SK-N-SH treated with all-trans-retinoic acid at 6 μM for 48 hours (cell line): ENCODE data around the gene PUM1.

ENCODE experiments used
- ATAC-seq: fragments of 200-7000 bp; cut with Tn5 transposase; 3 replicates; pipeline ENCODE4 v1.9.1; 2020; ENCODE audit warnings: mild to moderate bottlenecking, moderate library complexity
- CREB5 ChIP-seq: fragments of 250-450 bp; sonication (Bioruptor Pico); IDR thresholded peaks from 2 replicates; pipeline ENCODE4 v1.5.1; 2020; ENCODE audit warnings: low read depth, mild to moderate bottlenecking, moderate library complexity
- CSDC2 ChIP-seq: fragments of 250-450 bp; sonication (Bioruptor Pico); IDR thresholded peaks from 2 replicates; pipeline ENCODE4 v1.5.0; 2020; ENCODE audit warnings: mild to moderate bottlenecking, moderate library complexity
- CSRNP3 ChIP-seq: fragments of 250-450 bp; sonication (Bioruptor Pico); IDR thresholded peaks from 2 replicates; pipeline ENCODE4 v1.5.1; 2021; ENCODE audit warnings: mild to moderate bottlenecking, moderate library complexity
- ESRRG ChIP-seq: fragments of 250-450 bp; sonication (Bioruptor Pico); IDR thresholded peaks from 2 replicates; pipeline ENCODE4 v1.6.1; 2021; ENCODE audit warnings: mild to moderate bottlenecking
- GLIS3 ChIP-seq: fragments of 250-450 bp; sonication (Bioruptor Pico); IDR thresholded peaks from 2 replicates; pipeline ENCODE4 v1.5.0; 2020; ENCODE audit warnings: mild to moderate bottlenecking, moderate library complexity
- PATZ1 ChIP-seq: fragments of 250-450 bp; sonication (Bioruptor Pico); IDR thresholded peaks from 2 replicates; pipeline ENCODE4 v1.8.0; 2020; ENCODE audit warnings: mild to moderate bottlenecking, moderate library complexity, borderline replicate concordance
- PPARA ChIP-seq: fragments of 250-450 bp; sonication (Bioruptor Pico); IDR thresholded peaks from 2 replicates; pipeline ENCODE4 v1.5.0; 2020; ENCODE audit warnings: mild to moderate bottlenecking, borderline replicate concordance
- SNAI2 ChIP-seq: fragments of 250-450 bp; sonication (Bioruptor Pico); IDR thresholded peaks from 2 replicates; pipeline ENCODE4 v1.5.0; 2020; ENCODE audit warnings: mild to moderate bottlenecking, moderate library complexity
- TCF4 ChIP-seq: fragments of 250-450 bp; sonication (Bioruptor Pico); IDR thresholded peaks from 2 replicates; pipeline ENCODE4 v1.8.0; 2021; ENCODE audit warnings: mild to moderate bottlenecking, moderate library complexity, borderline replicate concordance
- TOX ChIP-seq: fragments of 250-450 bp; sonication (Bioruptor Pico); IDR thresholded peaks from 2 replicates; pipeline ENCODE4 v1.8.0; 2021; ENCODE audit warnings: mild to moderate bottlenecking, moderate library complexity, borderline replicate concordance
- ZC3H10 ChIP-seq: fragments of 250-450 bp; sonication (Bioruptor Pico); IDR thresholded peaks from 2 replicates; pipeline ENCODE4 v1.5.1; 2021; ENCODE audit warnings: mild to moderate bottlenecking, moderate library complexity
- ZFP30 ChIP-seq: fragments of 450-650 bp; formaldehyde crosslinking; IDR thresholded peaks from 2 replicates; pipeline ENCODE4 v1.5.0; 2022; ENCODE audit warnings: mild to moderate bottlenecking, moderate library complexity
- ZNF565 ChIP-seq: fragments of 450-650 bp; formaldehyde crosslinking; conservative IDR thresholded peaks from 2 replicates; pipeline ENCODE4 v1.5.0; 2020; ENCODE audit warnings: low read depth, mild to moderate bottlenecking, moderate library complexity
- ZNF70 ChIP-seq: fragments of 450-650 bp; formaldehyde crosslinking; IDR thresholded peaks from 2 replicates; pipeline ENCODE4 v1.5.0; 2020; ENCODE audit warnings: mild to moderate bottlenecking, moderate library complexity
- ZNF8 ChIP-seq: fragments of 450-650 bp; formaldehyde crosslinking; IDR thresholded peaks from 2 replicates; pipeline ENCODE4 v1.5.0; 2020; ENCODE audit warnings: mild to moderate bottlenecking, moderate library complexity
- TF ChIP-seq, protein P1 (sequence below): fragments of 250-450 bp; sonication (Bioruptor Pico); IDR thresholded peaks from 2 replicates; pipeline ENCODE4 v1.5.0; 2020; ENCODE audit warnings: mild to moderate bottlenecking, moderate library complexity
- TF ChIP-seq, protein P2 (sequence below): fragments of 250-450 bp; sonication (Bioruptor Pico); IDR thresholded peaks from 2 replicates; pipeline ENCODE4 v1.8.0; 2021; ENCODE audit warnings: low read depth, mild to moderate bottlenecking, moderate library complexity, borderline replicate concordance

PUM1 gene

DNA sequence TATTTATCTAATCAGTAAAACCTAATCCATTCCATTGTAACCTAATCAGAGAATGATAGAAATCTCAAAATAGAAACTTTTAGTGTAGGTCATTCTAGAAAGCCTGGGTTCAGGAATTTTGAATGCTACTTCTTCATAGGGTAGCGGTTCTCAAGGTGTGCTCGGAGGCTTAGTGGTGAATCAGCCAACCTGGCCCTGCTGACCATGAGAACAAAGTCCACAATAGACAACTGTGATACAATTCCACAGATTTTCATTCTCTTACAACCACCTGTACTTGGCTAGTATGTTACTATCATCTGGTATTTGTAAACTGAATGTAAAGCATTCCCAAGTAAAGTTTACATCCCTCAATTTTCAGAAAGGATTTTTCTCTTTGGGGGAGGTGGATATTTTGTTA, 7.5 kb upstream of the PUM1 start:
- TF ChIP-seq ZNF70 (CRISPR knock-in tag), result no peak
- TF ChIP-seq ZFP30 (CRISPR knock-in tag), result no peak
- no peak for TF ChIP-seq PPARA (CRISPR knock-in tag)
- TF ChIP-seq, all 23 proteins: peak for 0
- ATAC-seq, result no peak

DNA sequence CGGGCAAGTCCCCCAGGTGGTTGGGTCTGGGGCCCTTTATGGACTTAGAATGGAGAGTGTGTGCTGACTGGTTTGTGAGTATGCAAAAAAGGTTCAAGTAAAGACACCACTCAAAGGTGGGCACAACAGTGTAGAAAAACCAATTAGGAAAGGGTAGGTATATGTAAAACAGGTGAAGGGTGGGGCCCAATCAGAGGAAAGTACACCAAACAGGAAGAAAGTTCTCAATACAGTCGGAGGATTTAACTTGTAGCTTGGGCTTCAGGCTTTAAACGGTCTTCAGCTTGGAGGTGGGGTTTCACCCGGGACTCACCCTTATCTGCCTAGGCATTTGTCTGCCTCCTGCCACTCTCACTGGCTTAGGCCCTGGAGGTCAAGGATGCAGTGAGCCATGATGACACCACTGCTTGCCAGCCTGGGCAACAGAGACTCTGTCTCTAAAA, 6.8 kb upstream of the PUM1 start:
- no peak for TF ChIP-seq PATZ1 (CRISPR knock-in tag)
- TF ChIP-seq CREB5, result no peak
- no peak for TF ChIP-seq CSDC2 (CRISPR knock-in tag)
- TF ChIP-seq, protein P1, sequence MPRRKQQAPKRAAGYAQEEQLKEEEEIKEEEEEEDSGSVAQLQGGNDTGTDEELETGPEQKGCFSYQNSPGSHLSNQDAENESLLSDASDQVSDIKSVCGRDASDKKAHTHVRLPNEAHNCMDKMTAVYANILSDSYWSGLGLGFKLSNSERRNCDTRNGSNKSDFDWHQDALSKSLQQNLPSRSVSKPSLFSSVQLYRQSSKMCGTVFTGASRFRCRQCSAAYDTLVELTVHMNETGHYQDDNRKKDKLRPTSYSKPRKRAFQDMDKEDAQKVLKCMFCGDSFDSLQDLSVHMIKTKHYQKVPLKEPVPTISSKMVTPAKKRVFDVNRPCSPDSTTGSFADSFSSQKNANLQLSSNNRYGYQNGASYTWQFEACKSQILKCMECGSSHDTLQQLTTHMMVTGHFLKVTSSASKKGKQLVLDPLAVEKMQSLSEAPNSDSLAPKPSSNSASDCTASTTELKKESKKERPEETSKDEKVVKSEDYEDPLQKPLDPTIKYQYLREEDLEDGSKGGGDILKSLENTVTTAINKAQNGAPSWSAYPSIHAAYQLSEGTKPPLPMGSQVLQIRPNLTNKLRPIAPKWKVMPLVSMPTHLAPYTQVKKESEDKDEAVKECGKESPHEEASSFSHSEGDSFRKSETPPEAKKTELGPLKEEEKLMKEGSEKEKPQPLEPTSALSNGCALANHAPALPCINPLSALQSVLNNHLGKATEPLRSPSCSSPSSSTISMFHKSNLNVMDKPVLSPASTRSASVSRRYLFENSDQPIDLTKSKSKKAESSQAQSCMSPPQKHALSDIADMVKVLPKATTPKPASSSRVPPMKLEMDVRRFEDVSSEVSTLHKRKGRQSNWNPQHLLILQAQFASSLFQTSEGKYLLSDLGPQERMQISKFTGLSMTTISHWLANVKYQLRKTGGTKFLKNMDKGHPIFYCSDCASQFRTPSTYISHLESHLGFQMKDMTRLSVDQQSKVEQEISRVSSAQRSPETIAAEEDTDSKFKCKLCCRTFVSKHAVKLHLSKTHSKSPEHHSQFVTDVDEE, result no peak
- no peak for TF ChIP-seq ZNF8 (CRISPR knock-in tag)
- no peak for TF ChIP-seq ZNF70 (CRISPR knock-in tag)
- TF ChIP-seq ESRRG (CRISPR knock-in tag), result no peak
- TF ChIP-seq SNAI2 (CRISPR knock-in tag), result no peak
- TF ChIP-seq ZNF565, result no peak
- TF ChIP-seq ZC3H10 (CRISPR knock-in tag), result no peak
- no peak for TF ChIP-seq TOX
- TF ChIP-seq GLIS3 (CRISPR knock-in tag), result no peak
- TF ChIP-seq, protein P2, sequence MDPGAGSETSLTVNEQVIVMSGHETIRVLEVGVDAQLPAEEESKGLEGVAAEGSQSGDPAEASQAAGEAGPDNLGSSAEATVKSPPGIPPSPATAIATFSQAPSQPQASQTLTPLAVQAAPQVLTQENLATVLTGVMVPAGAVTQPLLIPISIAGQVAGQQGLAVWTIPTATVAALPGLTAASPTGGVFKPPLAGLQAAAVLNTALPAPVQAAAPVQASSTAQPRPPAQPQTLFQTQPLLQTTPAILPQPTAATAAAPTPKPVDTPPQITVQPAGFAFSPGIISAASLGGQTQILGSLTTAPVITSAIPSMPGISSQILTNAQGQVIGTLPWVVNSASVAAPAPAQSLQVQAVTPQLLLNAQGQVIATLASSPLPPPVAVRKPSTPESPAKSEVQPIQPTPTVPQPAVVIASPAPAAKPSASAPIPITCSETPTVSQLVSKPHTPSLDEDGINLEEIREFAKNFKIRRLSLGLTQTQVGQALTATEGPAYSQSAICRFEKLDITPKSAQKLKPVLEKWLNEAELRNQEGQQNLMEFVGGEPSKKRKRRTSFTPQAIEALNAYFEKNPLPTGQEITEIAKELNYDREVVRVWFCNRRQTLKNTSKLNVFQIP (CRISPR knock-in tag), result no peak
- TF ChIP-seq TCF4, result no peak
- no peak for TF ChIP-seq PPARA (CRISPR knock-in tag)
- ATAC-seq, result no peak

DNA sequence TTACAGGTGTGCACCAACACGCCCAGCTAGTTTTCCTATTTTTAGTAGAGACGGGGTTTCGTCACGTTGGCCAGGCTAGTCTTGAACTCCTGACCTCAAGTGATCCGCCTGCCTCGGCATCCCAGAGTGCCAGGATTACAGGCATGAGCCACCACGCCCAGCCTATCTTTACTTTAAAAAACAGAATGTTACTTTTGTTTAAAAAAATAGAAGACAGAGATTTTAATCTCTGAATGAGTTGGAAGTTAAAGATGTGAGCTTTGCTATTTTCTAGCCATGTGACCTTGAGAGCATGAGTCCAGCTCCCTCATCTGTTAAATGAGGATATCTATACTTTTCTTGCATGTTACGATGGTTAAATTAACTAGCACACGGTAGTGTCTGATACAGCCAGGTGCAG, 3.9 kb upstream of the PUM1 start:
- ATAC-seq, result no peak
- no peak for TF ChIP-seq ZNF565
- no peak for TF ChIP-seq CSDC2 (CRISPR knock-in tag)
- TF ChIP-seq, protein P1, result no peak
- TF ChIP-seq CSRNP3, result no peak
- TF ChIP-seq, protein P2 (CRISPR knock-in tag), result no peak
- no peak for TF ChIP-seq ZNF70 (CRISPR knock-in tag)
- no peak for TF ChIP-seq TOX
